ENCODE results near the gene RHBDL1.
"Not testable (repeated sequence)": the region's sequence is repeated elsewhere in the genome, so short reads cannot be mapped to it uniquely, and the experiment has no call there.

Gene RHBDL1

GRCh38 chr16:711084-711483 is 35.6 kb downstream of the RHBDL1 start:
- no peak overlapping the region for H3K4me3 ChIP-seq (ENCODE audit: low read depth, low read length)
- no peak for TF ChIP-seq CTCF (IDR thresholded peaks at IDR 0.05; ENCODE audit: borderline replicate concordance, insufficient read depth, low read depth, low read length)

- H3K4me3 ChIP-seq (ENCODE audit: low read depth, low read length): no peak overlapping the region
- peak; percentile 94 for TF ChIP-seq CTCF (IDR thresholded peaks at IDR 0.05; ENCODE audit: borderline replicate concordance, insufficient read depth, low read depth, low read length)
Observed at GRCh38 chr16:711548-712320, 36.3 kb downstream of the RHBDL1 start.

GRCh38 chr16:712740-713250 is 37.3 kb downstream of the RHBDL1 start:
- TF ChIP-seq CTCF (IDR thresholded peaks at IDR 0.05; ENCODE audit: borderline replicate concordance, insufficient read depth, low read depth, low read length): peak; percentile 43; the same call in 1 of the 2 replicates
- H3K4me3 ChIP-seq (ENCODE audit: low read depth, low read length): not testable (repeated sequence)

GRCh38 chr16:714079-714478 is 38.6 kb downstream of the RHBDL1 start:
- no peak for TF ChIP-seq CTCF (IDR thresholded peaks at IDR 0.05; ENCODE audit: borderline replicate concordance, insufficient read depth, low read depth, low read length)
- H3K4me3 ChIP-seq (ENCODE audit: low read depth, low read length): no peak overlapping the region

- H3K4me3 ChIP-seq (ENCODE audit: low read depth, low read length): peak within 1 kb of the TSS; percentile 45
- no peak for TF ChIP-seq CTCF (IDR thresholded peaks at IDR 0.05; ENCODE audit: borderline replicate concordance, insufficient read depth, low read depth, low read length)
Observed at GRCh38 chr16:714558-715476, 39.3 kb downstream of the RHBDL1 start, which contains the start of gene METRN. TSS of gene METRN (plus strand) at chr16:715118. CDS start at chr16:715290, 172 bp downstream.

GRCh38 chr16:715477-716199 is 40.2 kb downstream of the RHBDL1 start:
- H3K4me3 ChIP-seq (ENCODE audit: low read depth, low read length): peak overlapping the region; percentile 45
- peak; percentile 7; the same call in 1 of the 2 replicates for TF ChIP-seq CTCF (IDR thresholded peaks at IDR 0.05; ENCODE audit: borderline replicate concordance, insufficient read depth, low read depth, low read length)
